OCI-LY7 (cell line): ENCODE data around the gene P3H3. TPM values are rescaled to one million over a fixed set of nuclear protein-coding genes. Genes with fewer than 3 reads are reported as not detected.
A peak's percentile ranks its signal among the peaks of the same experiment; 100 is the strongest.

Experiments used
- BruUV-seq: library from RNA; stranded (reverse); fragments of 400-500 nt; replicated peaks from 2 replicates; lab custom pipeline; 2021; lab: Mats Ljungman, UMichigan
- CTCF ChIA-PET: fragments of 300-600 bp; sonication (Branson Sonifier 250); formaldehyde crosslinking; loops from one replicate; lab custom pipeline; 2022; ENCODE audit warnings: antibody characterized with exemption; ENCODE audit not compliant: unreplicated experiment; lab: Charles Lee
- POLR2A ChIA-PET: fragments of 300-600 bp; sonication (Branson Sonifier 250); formaldehyde crosslinking; loops from one replicate; lab custom pipeline; 2022; ENCODE audit warnings: antibody characterized with exemption; lab: Charles Lee
- DNase-seq: peaks from one replicate; pipeline ENCODE4 v3.0.0-alpha.2; 2015; ENCODE audit warnings: low spot score
- H2AFZ ChIP-seq: fragments of 200-600 bp; sonication (generic), shearing (Covaris generic); 2 replicates; pipeline ENCODE4 v1.6.1; 2014; ENCODE audit warnings: mild to moderate bottlenecking, antibody characterized with exemption, low read length, moderate library complexity
- H3K27ac ChIP-seq: fragments of 200-600 bp; sonication (generic); 2 replicates; pipeline ENCODE4 v1.5.1; 2014; ENCODE audit warnings: mixed run types, low read depth, mild to moderate bottlenecking, moderate library complexity, low read length, inconsistent platforms; ENCODE audit not compliant: poor library complexity, severe bottlenecking
- H3K36me3 ChIP-seq: fragments of 200-600 bp; sonication (generic); 2 replicates; pipeline ENCODE4 v1.6.1; 2014; ENCODE audit warnings: mild to moderate bottlenecking, antibody characterized with exemption, low read length, moderate library complexity, mixed read lengths; ENCODE audit not compliant: insufficient read depth
- H3K4me1 ChIP-seq: fragments of 200-600 bp; sonication (generic); 2 replicates; pipeline ENCODE4 v1.5.1; 2014; ENCODE audit warnings: mild to moderate bottlenecking, low read length; ENCODE audit not compliant: insufficient read depth, poor library complexity, severe bottlenecking
- H3K4me2 ChIP-seq: fragments of 200-600 bp; sonication (generic); 2 replicates; pipeline ENCODE4 v1.6.1; 2014; ENCODE audit warnings: mild to moderate bottlenecking, low read length
- H3K4me3 ChIP-seq: fragments of 200-600 bp; sonication (generic); 2 replicates; pipeline ENCODE4 v1.5.1; 2014; ENCODE audit warnings: mild to moderate bottlenecking, low read depth, low read length; ENCODE audit not compliant: poor library complexity, severe bottlenecking
- H3K79me2 ChIP-seq: fragments of 200-600 bp; sonication (generic); 2 replicates; pipeline ENCODE4 v1.6.1; 2016; ENCODE audit warnings: low read depth, mild to moderate bottlenecking, low read length, moderate library complexity, mixed read lengths; ENCODE audit not compliant: insufficient read depth
- H3K9me2 ChIP-seq: fragments of 200-600 bp; sonication (generic); 2 replicates; pipeline ENCODE4 v1.6.1; 2016; ENCODE audit warnings: mild to moderate bottlenecking, low read length, mixed read lengths; ENCODE audit not compliant: insufficient read depth
- H3K9me3 ChIP-seq: fragments of 200-600 bp; sonication (generic); 2 replicates; pipeline ENCODE4 v1.6.1; 2014; ENCODE audit warnings: mild to moderate bottlenecking, mixed run types, low read length, mixed read lengths
- H4K20me1 ChIP-seq: fragments of 200-600 bp; sonication (generic); 2 replicates; pipeline ENCODE4 v1.6.1; 2014; ENCODE audit warnings: mild to moderate bottlenecking, antibody characterized with exemption, low read length, moderate library complexity, mixed read lengths; ENCODE audit not compliant: insufficient read depth
- EZH2phosphoT487 ChIP-seq: fragments of 200-600 bp; sonication (generic); IDR thresholded peaks from 2 replicates; pipeline ENCODE4 v1.6.1; 2018; ENCODE audit warnings: low read depth, borderline replicate concordance, mild to moderate bottlenecking, mixed run types, antibody characterized with exemption, low read length, moderate library complexity, mixed read lengths
- intact Hi-C: fragments of 100-400 bp; cut with micrococcal nuclease; formaldehyde crosslinking; loops from one replicate; pipeline ENCODE4 v1.10.0; 2022; ENCODE audit not compliant: unreplicated experiment
- total RNA-seq, 2 experiments: library from RNA; depleted of rRNA in 1 of 2; stranded (reverse); fragments of >200 nt in 1 of 2; shearing (Covaris generic) in 1 of 2; gene quantifications; 2 replicates each; pipeline ENCODE4 v1.2.3, GENCODE V29; 2014 to 2022
- TF ChIP-seq, protein P1 (sequence below): fragments of 200-600 bp; sonication (generic); conservative IDR thresholded peaks from 2 replicates; pipeline ENCODE4 v1.5.1; 2014; ENCODE audit warnings: mild to moderate bottlenecking, antibody characterized with exemption, low read length, moderate library complexity, mixed read lengths

Gene P3H3
- total RNA-seq, 2 experiments from 2014 or later = 0.93 to 1.0 TPM

DNA sequence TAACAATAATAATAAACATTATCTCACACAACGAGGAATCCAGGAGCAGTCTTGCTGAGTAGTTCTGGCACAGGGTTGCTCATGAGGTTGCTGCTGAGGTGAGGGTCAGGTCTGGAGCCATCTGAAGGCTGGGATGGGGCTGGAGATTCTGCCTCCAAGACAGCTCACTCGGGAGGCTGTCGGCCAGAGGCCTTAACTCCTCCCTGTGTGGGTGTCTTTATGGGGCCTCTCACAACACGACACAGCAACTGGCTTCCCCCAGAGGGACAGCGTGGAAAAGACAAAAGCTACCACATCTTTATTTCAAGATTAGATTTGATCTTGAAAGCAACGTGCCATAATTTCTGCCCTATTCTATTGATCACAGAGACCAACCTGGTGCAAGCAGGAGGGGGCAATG lies 46.1 kb upstream of the P3H3 start:
- peak overlapping the region; percentile 29; the same call in 1 of the 2 replicates for H2AFZ ChIP-seq

DNA sequence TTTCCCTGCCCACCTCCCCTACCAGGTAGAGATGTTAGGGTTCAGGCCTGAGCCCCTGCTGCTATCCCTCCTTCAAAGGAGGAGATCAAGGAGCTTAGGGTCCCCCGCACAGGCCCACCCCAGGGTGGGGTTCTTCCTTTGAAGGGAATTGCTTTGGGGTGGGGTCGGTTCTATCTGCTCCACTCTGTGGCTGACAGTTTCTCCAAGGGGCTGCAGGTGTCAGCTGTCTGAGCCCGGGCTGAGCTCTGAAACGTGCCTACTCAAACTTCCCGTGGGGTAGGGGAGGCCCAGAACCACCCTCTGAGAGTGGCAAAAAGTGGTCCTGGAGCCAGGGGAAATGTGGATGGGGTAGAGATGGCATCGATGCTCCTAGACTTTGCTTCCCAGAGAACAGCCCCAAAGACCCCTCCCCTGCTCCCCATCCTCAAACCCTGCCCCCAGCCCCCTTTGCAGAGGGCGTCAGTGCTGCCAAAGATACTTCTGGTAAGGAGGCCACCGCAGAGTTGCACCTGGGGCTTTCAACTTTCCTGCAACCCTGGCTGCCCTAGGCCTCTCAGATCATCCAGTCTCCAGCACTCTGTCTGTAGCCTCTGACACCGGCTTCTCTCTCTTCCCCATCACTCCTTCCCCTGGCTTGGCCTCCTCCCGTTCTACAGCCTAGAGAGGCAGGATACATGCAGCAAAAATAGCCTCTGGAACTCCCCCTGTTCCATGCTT lies 45.2 kb upstream of the P3H3 start:
- peaks cover 50% of the 10 kb centered on the region for H3K4me1 ChIP-seq
- ChIA-PET POLR2A (interaction anchor here (0.6 to 2.0 kb wide), 3 partner anchors 10 to 249 kb away, joined by 3 to 7 read pairs (median 4); partner anchors contain the start of gene GAPDH), CTCF (interaction anchor here (0.8 to 2.2 kb wide), 2 partner anchors 30 to 47 kb away, joined by 4 to 6 read pairs; partner anchors contain the start of gene MLF2)
- no peaks in the 10 kb centered on the region for H3K9me2 ChIP-seq
- H3K4me2 ChIP-seq = no peak overlapping the region
- intact Hi-C loops = loop anchor here (5.0 kb wide), 1 partner anchor 44 kb away; the partner anchor contains the start of gene P3H3
- TF ChIP-seq EZH2phosphoT487 = no peak
- TF ChIP-seq, protein P1, sequence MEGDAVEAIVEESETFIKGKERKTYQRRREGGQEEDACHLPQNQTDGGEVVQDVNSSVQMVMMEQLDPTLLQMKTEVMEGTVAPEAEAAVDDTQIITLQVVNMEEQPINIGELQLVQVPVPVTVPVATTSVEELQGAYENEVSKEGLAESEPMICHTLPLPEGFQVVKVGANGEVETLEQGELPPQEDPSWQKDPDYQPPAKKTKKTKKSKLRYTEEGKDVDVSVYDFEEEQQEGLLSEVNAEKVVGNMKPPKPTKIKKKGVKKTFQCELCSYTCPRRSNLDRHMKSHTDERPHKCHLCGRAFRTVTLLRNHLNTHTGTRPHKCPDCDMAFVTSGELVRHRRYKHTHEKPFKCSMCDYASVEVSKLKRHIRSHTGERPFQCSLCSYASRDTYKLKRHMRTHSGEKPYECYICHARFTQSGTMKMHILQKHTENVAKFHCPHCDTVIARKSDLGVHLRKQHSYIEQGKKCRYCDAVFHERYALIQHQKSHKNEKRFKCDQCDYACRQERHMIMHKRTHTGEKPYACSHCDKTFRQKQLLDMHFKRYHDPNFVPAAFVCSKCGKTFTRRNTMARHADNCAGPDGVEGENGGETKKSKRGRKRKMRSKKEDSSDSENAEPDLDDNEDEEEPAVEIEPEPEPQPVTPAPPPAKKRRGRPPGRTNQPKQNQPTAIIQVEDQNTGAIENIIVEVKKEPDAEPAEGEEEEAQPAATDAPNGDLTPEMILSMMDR = no peak
- no peak overlapping the region for H3K27ac ChIP-seq
- no peaks in the 10 kb centered on the region for H3K79me2 ChIP-seq
- DNase-seq = peak; percentile 59
- H2AFZ ChIP-seq = peak overlapping the region; percentile 29
- no peak overlapping the region for H3K4me3 ChIP-seq
- no peaks in the 10 kb centered on the region for H3K9me3 ChIP-seq
- no TSS peak for BruUV-seq
- H4K20me1 ChIP-seq = no peaks in the 10 kb centered on the region
- H3K36me3 ChIP-seq = no peaks in the 10 kb centered on the region

More for the DNA sequence above, 46.1 kb upstream of the P3H3 start:
- H3K4me3 ChIP-seq = no peak overlapping the region
- TF ChIP-seq, protein P1 = no peak
- no peak for TF ChIP-seq EZH2phosphoT487
- POLR2A ChIA-PET = interaction anchor here (0.6 to 2.0 kb wide), 3 partner anchors 11 to 248 kb away, joined by 3 to 7 read pairs (median 4); partner anchors contain the start of genes COPS7A and GAPDH
- no peaks in the 10 kb centered on the region for H3K36me3 ChIP-seq
- H3K79me2 ChIP-seq = no peaks in the 10 kb centered on the region
- intact Hi-C loops = loop anchor here (5.0 kb wide), 1 partner anchor 45 kb away; the partner anchor contains the start of gene P3H3
- no peaks in the 10 kb centered on the region for H4K20me1 ChIP-seq
- H3K27ac ChIP-seq = no peak overlapping the region
- DNase-seq = no peak
- no peak overlapping the region for H3K4me2 ChIP-seq
- no peaks in the 10 kb centered on the region for H3K9me3 ChIP-seq
- H3K9me2 ChIP-seq = no peaks in the 10 kb centered on the region
- no TSS peak for BruUV-seq
- H3K4me1 ChIP-seq = peaks cover 54% of the 10 kb centered on the region
- CTCF ChIA-PET = interaction anchor here (2.2 kb wide), 1 partner anchor 29 kb away, joined by 6 read pairs; the partner anchor contains the start of gene MLF2
